Neural cell (in vitro differentiated cells): Measurements from ENCODE around the gene SMAD7. TPM values are rescaled to one million over a fixed set of nuclear protein-coding genes. Genes with fewer than 3 reads are reported as not detected.

Experiments used
- H2AFZ ChIP-seq: fragments of 200-600, 300-800 bp; sonication (generic), shearing (Covaris generic); 2 replicates; pipeline ENCODE4 v1.6.0; 2014; ENCODE audit warnings: low read depth, mild to moderate bottlenecking, antibody characterized with exemption, low read length, moderate library complexity
- H3F3A ChIP-seq: fragments of 200-600 bp; shearing (Covaris generic); 2 replicates; pipeline ENCODE4 v1.6.1; 2016; ENCODE audit warnings: mild to moderate bottlenecking, moderate library complexity, mixed read lengths, antibody characterized with exemption, low read length; ENCODE audit not compliant: insufficient read depth, poor library complexity, severe bottlenecking
- H3K27ac ChIP-seq: fragments of 200-600, 300-800 bp; sonication (generic), shearing (Covaris generic); 2 replicates; pipeline ENCODE4 v1.5.1; 2014; ENCODE audit warnings: mild to moderate bottlenecking, low read length, moderate library complexity
- H3K27me3 ChIP-seq: fragments of 300-800, 200-600 bp; sonication (generic), shearing (Covaris generic); 2 replicates; pipeline ENCODE4 v1.6.0; 2014; ENCODE audit warnings: mild to moderate bottlenecking, low read depth, low read length, moderate library complexity; ENCODE audit not compliant: insufficient read depth
- H3K36me3 ChIP-seq: fragments of 300-800, 200-600 bp; sonication (generic), shearing (Covaris generic); 2 replicates; pipeline ENCODE4 v1.5.1; 2014; ENCODE audit warnings: mild to moderate bottlenecking, antibody characterized with exemption, low read length, moderate library complexity; ENCODE audit not compliant: insufficient read depth
- H3K4me2 ChIP-seq: fragments of 300-800, 200-600 bp; sonication (generic), shearing (Covaris generic); 2 replicates; pipeline ENCODE4 v1.6.0; 2014; ENCODE audit warnings: mild to moderate bottlenecking, low read length
- H3K4me3 ChIP-seq: fragments of 300-800, 200-600 bp; sonication (generic), shearing (Covaris generic); 2 replicates; pipeline ENCODE4 v1.5.1; 2014; ENCODE audit warnings: mild to moderate bottlenecking, low read length, moderate library complexity
- H3K79me2 ChIP-seq: fragments of 200-600 bp; shearing (Covaris generic); replicated peaks from 2 replicates; pipeline ENCODE4 v1.6.0; 2014; ENCODE audit warnings: mild to moderate bottlenecking, low read length, moderate library complexity; ENCODE audit not compliant: insufficient read depth
- H3K9ac ChIP-seq: fragments of 300-800, 200-600 bp; sonication (generic), shearing (Covaris generic); 2 replicates; pipeline ENCODE4 v1.6.1; 2016; ENCODE audit warnings: mild to moderate bottlenecking, low read length, mixed read lengths
- H3K9me2 ChIP-seq: fragments of 200-600 bp; shearing (Covaris generic); 2 replicates; pipeline ENCODE4 v1.6.1; 2016; ENCODE audit warnings: mild to moderate bottlenecking, low read length, mixed read lengths; ENCODE audit not compliant: insufficient read depth
- H3K9me3 ChIP-seq: fragments of 200-600, 300-800 bp; sonication (generic), shearing (Covaris generic); 2 replicates; pipeline ENCODE4 v1.6.1; 2016; ENCODE audit warnings: mild to moderate bottlenecking, mixed run types, low read length, moderate library complexity, mixed read lengths
- H4K20me1 ChIP-seq: fragments of 200-600 bp; shearing (Covaris generic); 2 replicates; pipeline ENCODE4 v1.6.1; 2016; ENCODE audit warnings: mild to moderate bottlenecking, mixed run types; ENCODE audit not compliant: insufficient read depth
- CTCF ChIP-seq: fragments of 450-650 bp; IDR thresholded peaks from 2 replicates; pipeline ENCODE4 v1.5.1; 2014; ENCODE audit warnings: antibody characterized with exemption, mild to moderate bottlenecking, moderate library complexity; ENCODE audit not compliant: poor library complexity, severe bottlenecking
- EP300 ChIP-seq: fragments of 450-650 bp; conservative IDR thresholded peaks from 2 replicates; pipeline ENCODE4 v1.6.1; 2014; ENCODE audit warnings: antibody characterized with exemption, mild to moderate bottlenecking, moderate library complexity; ENCODE audit not compliant: poor library complexity, severe bottlenecking
- EZH2 ChIP-seq: fragments of 200-600, 300-800 bp; shearing (Covaris generic), sonication (generic); IDR thresholded peaks from 2 replicates; pipeline ENCODE4 v1.6.1; 2014; ENCODE audit warnings: antibody characterized with exemption, low read length, borderline replicate concordance, mild to moderate bottlenecking; ENCODE audit not compliant: insufficient read depth, poor library complexity, severe bottlenecking
- MXI1 ChIP-seq: fragments of 450-650 bp; conservative IDR thresholded peaks from 2 replicates; pipeline ENCODE4 v1.6.1; 2014; ENCODE audit warnings: antibody characterized with exemption, mild to moderate bottlenecking; ENCODE audit not compliant: poor library complexity, severe bottlenecking
- POLR2AphosphoS5 ChIP-seq: IDR thresholded peaks from 2 replicates; pipeline ENCODE4 v1.6.1; 2012
- RAD21 ChIP-seq: fragments of 450-650 bp; conservative IDR thresholded peaks from 2 replicates; pipeline ENCODE4 v1.6.1; 2014; ENCODE audit warnings: antibody characterized with exemption, mild to moderate bottlenecking, moderate library complexity
- SMC3 ChIP-seq: fragments of 450-650 bp; conservative IDR thresholded peaks from 2 replicates; pipeline ENCODE4 v1.6.1; 2014; ENCODE audit warnings: antibody characterized with exemption, mild to moderate bottlenecking, moderate library complexity; ENCODE audit not compliant: poor library complexity
- TAF1 ChIP-seq: IDR thresholded peaks from 2 replicates; pipeline ENCODE4 v1.6.1; 2012; ENCODE audit warnings: low read depth
- polyA plus RNA-seq: library from polyadenylated mRNA; depleted of rRNA; stranded (reverse); fragments of >200 nt; gene quantifications from 2 replicates; pipeline ENCODE4 v1.2.3, GENCODE V29; 2014
- TF ChIP-seq, protein P1 (sequence below): IDR thresholded peaks from 2 replicates; pipeline ENCODE4 v1.6.1; 2012; ENCODE audit warnings: borderline replicate concordance

SMAD7 gene
- polyA plus RNA-seq, 1 donor from 2014 or later = 3.8 TPM

DNA sequence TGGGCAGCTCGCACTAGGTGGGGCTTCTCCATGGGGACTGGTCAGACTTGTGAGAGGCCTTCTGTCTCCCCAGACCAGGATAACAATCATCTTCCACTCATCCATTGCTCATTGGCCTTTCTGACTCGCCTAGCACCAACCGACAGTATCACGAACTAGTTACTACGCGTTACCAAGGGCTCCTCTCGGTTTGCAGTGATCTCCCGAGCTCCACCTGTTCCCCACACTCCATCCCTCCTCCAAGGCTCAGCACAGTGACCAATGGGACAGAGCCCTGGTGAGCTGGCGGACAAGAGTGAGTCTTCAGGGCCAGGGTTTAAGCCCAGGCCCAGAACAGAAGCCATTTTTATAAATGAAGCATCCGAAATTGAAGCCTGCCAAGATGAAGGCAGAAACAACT is 42.8 kb upstream of the SMAD7 start:
- Histone ChIP-seq H2AFZ (no peak overlapping the region), H3K27ac (no peak overlapping the region), H3K27me3 (no peaks in the 10 kb centered on the region), H3K9me3 (no peaks in the 10 kb centered on the region), H3K9me2 (no peaks in the 10 kb centered on the region), H3K79me2 (no peaks in the 10 kb centered on the region), H4K20me1 (no peaks in the 10 kb centered on the region), H3K4me3 (no peak overlapping the region), H3K9ac (no peak overlapping the region), H3F3A (no peaks in the 10 kb centered on the region), H3K4me2 (no peak overlapping the region), H3K36me3 (no peaks in the 10 kb centered on the region)
- TF ChIP-seq TAF1 (no peak), EZH2 (no peak), CTCF (no peak), RAD21 (no peak), POLR2AphosphoS5 (no peak), SMC3 (no peak), EP300 (no peak), MXI1 (no peak)
- TF ChIP-seq, protein P1, sequence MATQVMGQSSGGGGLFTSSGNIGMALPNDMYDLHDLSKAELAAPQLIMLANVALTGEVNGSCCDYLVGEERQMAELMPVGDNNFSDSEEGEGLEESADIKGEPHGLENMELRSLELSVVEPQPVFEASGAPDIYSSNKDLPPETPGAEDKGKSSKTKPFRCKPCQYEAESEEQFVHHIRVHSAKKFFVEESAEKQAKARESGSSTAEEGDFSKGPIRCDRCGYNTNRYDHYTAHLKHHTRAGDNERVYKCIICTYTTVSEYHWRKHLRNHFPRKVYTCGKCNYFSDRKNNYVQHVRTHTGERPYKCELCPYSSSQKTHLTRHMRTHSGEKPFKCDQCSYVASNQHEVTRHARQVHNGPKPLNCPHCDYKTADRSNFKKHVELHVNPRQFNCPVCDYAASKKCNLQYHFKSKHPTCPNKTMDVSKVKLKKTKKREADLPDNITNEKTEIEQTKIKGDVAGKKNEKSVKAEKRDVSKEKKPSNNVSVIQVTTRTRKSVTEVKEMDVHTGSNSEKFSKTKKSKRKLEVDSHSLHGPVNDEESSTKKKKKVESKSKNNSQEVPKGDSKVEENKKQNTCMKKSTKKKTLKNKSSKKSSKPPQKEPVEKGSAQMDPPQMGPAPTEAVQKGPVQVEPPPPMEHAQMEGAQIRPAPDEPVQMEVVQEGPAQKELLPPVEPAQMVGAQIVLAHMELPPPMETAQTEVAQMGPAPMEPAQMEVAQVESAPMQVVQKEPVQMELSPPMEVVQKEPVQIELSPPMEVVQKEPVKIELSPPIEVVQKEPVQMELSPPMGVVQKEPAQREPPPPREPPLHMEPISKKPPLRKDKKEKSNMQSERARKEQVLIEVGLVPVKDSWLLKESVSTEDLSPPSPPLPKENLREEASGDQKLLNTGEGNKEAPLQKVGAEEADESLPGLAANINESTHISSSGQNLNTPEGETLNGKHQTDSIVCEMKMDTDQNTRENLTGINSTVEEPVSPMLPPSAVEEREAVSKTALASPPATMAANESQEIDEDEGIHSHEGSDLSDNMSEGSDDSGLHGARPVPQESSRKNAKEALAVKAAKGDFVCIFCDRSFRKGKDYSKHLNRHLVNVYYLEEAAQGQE = no peak

DNA sequence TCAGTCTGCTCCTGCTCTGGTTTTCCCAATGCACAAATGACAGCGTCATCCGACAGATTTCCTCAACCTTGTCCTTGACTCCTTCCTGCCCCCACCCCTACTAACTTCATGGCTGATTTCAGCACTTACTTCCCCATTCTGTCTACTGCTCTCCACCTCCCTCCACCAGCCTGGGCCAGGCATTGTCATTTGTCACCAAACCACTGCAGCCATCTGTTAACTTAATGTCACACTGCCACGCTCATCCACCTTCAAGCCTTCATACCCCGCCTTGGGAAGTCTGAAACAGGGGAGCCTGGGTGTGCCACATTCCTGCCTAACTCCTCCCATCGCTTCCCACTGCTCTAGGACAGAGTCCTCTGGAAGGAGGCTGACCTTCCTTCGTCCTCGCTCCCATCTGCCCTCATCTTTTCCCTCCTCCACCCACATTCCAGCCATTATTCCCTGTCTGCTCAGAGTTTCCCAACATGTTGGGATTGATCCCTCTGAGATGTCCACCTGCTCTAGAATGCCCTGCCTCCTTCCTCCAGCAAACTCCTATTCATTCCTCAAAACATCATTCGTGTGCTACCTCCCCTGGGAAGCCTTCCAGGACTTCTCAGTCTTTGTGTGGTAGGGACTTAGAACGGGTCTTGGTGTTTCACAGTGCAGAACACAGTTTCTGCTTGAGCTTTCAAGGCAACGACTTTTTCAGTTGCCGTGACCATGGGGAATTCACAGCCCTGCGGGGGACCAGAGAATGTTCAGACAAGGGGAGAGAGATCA is 42.2 kb upstream of the SMAD7 start:
- Histone ChIP-seq H2AFZ (no peak overlapping the region), H3K36me3 (no peaks in the 10 kb centered on the region), H3F3A (no peaks in the 10 kb centered on the region), H3K9me2 (no peaks in the 10 kb centered on the region), H3K27ac (no peak overlapping the region), H3K27me3 (no peaks in the 10 kb centered on the region), H3K9ac (no peak overlapping the region), H3K4me2 (no peak overlapping the region), H4K20me1 (no peaks in the 10 kb centered on the region), H3K79me2 (no peaks in the 10 kb centered on the region), H3K9me3 (no peaks in the 10 kb centered on the region), H3K4me3 (no peak overlapping the region)
- TF ChIP-seq, protein P1 = no peak
- no peak for TF ChIP-seq MXI1
- no peak for TF ChIP-seq TAF1
- no peak for TF ChIP-seq POLR2AphosphoS5
- no peak for TF ChIP-seq SMC3
- TF ChIP-seq CTCF = no peak
- TF ChIP-seq EZH2 = no peak
- TF ChIP-seq EP300 = no peak
- TF ChIP-seq RAD21 = no peak
